Peyer's patch (tissue), 4 donors: Measurements from ENCODE around the gene EPB41L4A. TPM values are rescaled to one million over a fixed set of nuclear protein-coding genes. Genes with fewer than 3 reads are reported as not detected.

ENCODE experiments used
- DNase-seq, 3 donors: peaks; one replicate each; pipeline ENCODE4 v3.0.0-alpha.2; 2017 to 2019
- H3K27ac ChIP-seq, 4 donors: fragments of 200-600 bp; sonication (generic); one replicate each; pipeline ENCODE4 v1.5.1; 2016 to 2019
- H3K27me3 ChIP-seq, 2 donors: fragments of 200-600 bp; sonication (generic); one replicate each; pipeline ENCODE4 v1.5.1; 2019
- H3K36me3 ChIP-seq, 3 donors: fragments of 200-600 bp; sonication (generic); one replicate each; pipeline ENCODE4 v1.5.1; 2016 to 2019
- H3K4me1 ChIP-seq, 4 donors: fragments of 200-600 bp; sonication (generic); one replicate each; pipeline ENCODE4 v1.5.1; 2016 to 2019
- H3K4me3 ChIP-seq, 4 donors: fragments of 200-600 bp; sonication (generic); 1 replicate in 3 of 4; 2 replicates in 1 of 4; pipeline ENCODE4 v1.5.1; 2016 to 2019; ENCODE audit warnings: mild to moderate bottlenecking in 1 of 4
- H3K9me3 ChIP-seq, 4 donors: fragments of 200-600 bp; sonication (generic); one replicate each; pipeline ENCODE4 v1.5.1; 2016 to 2019; ENCODE audit warnings: mild to moderate bottlenecking in 1 of 4
- CTCF ChIP-seq, 6 experiments: fragments of 450-650 bp in 4 of 6; fragments of 200-600 bp in 2 of 6; sonication (generic) in 1 of 6; IDR thresholded peaks; one replicate each; pipeline ENCODE4 v1.5.1; 2017 to 2019; ENCODE audit warnings: antibody characterized with exemption in 6 of 6, mild to moderate bottlenecking in 3 of 6, moderate library complexity in 1 of 6
- POLR2A ChIP-seq, 2 donors: fragments of 450-650 bp; IDR thresholded peaks; one replicate each; pipeline ENCODE4 v1.5.1; 2017; ENCODE audit warnings: antibody characterized with exemption in 2 of 2, mild to moderate bottlenecking in 2 of 2, moderate library complexity in 2 of 2
- total RNA-seq, 4 donors: library from RNA; depleted of rRNA; stranded (reverse); fragments of >200 nt; gene quantifications; one replicate each; pipeline ENCODE4 v1.1.0, GENCODE V29; 2016

The EPB41L4A gene
- total RNA-seq, 4 donors from 2014 or later, result 3.3 to 28.9 (median 9.0) TPM

- H3K9me3 ChIP-seq, result no peaks in the 10 kb centered on the region
- H3K4me1 ChIP-seq, result no peaks in the 10 kb centered on the region
- no peak for TF ChIP-seq POLR2A (IDR thresholded peaks at IDR 0.05)
- TF ChIP-seq CTCF (IDR thresholded peaks at IDR 0.05), result no peak
- DNase-seq, result no peak
- no peaks in the 10 kb centered on the region for H3K27me3 ChIP-seq
- H3K4me3 ChIP-seq, result no peak overlapping the region
- no peaks in the 10 kb centered on the region for H3K36me3 ChIP-seq
- no peak overlapping the region for H3K27ac ChIP-seq
Observed at GRCh38 chr5:112138526-112138925, 280.6 kb downstream of the EPB41L4A start.

- Histone ChIP-seq H3K27me3 (no peaks in the 10 kb centered on the region), H3K4me3 (no peak overlapping the region), H3K36me3 (no peaks in the 10 kb centered on the region), H3K9me3 (no peaks in the 10 kb centered on the region), H3K4me1 (no peaks in the 10 kb centered on the region), H3K27ac (no peak overlapping the region)
- DNase-seq, result no peak
- TF ChIP-seq CTCF (IDR thresholded peaks at IDR 0.05) (no peak), POLR2A (IDR thresholded peaks at IDR 0.05) (no peak)
Observed at GRCh38 chr5:112136773-112137172, 282.3 kb downstream of the EPB41L4A start.

- no peaks in the 10 kb centered on the region for H3K36me3 ChIP-seq
- TF ChIP-seq CTCF (IDR thresholded peaks at IDR 0.05), result no peak
- TF ChIP-seq POLR2A (IDR thresholded peaks at IDR 0.05), result no peak
- no peaks in the 10 kb centered on the region for H3K27me3 ChIP-seq
- no peak overlapping the region for H3K27ac ChIP-seq
- no peak for DNase-seq
- no peaks in the 10 kb centered on the region for H3K9me3 ChIP-seq
- H3K4me3 ChIP-seq, result no peak overlapping the region
- H3K4me1 ChIP-seq, result no peaks in the 10 kb centered on the region
Observed at GRCh38 chr5:112127861-112128260, 291.2 kb downstream of the EPB41L4A start.

GRCh38 chr5:112126982-112127381 lies 292.1 kb downstream of the EPB41L4A start:
- TF ChIP-seq POLR2A (IDR thresholded peaks at IDR 0.05) (no peak), CTCF (IDR thresholded peaks at IDR 0.05) (no peak)
- H3K9me3 ChIP-seq, result no peaks in the 10 kb centered on the region
- H3K4me1 ChIP-seq, result no peaks in the 10 kb centered on the region
- DNase-seq, result no peak
- H3K27ac ChIP-seq, result no peak overlapping the region
- H3K36me3 ChIP-seq, result no peaks in the 10 kb centered on the region
- H3K27me3 ChIP-seq, result no peaks in the 10 kb centered on the region
- H3K4me3 ChIP-seq, result no peak overlapping the region

- no peak for TF ChIP-seq CTCF (IDR thresholded peaks at IDR 0.05)
- TF ChIP-seq POLR2A (IDR thresholded peaks at IDR 0.05), result no peak
Observed at GRCh38 chr5:112125903-112126302, 293.2 kb downstream of the EPB41L4A start.

GRCh38 chr5:112124788-112125187 lies 294.3 kb downstream of the EPB41L4A start:
- TF ChIP-seq CTCF (IDR thresholded peaks at IDR 0.05) (no peak), POLR2A (IDR thresholded peaks at IDR 0.05) (no peak)
- Histone ChIP-seq H3K9me3 (no peaks in the 10 kb centered on the region), H3K36me3 (no peaks in the 10 kb centered on the region), H3K27me3 (no peaks in the 10 kb centered on the region), H3K27ac (no peak overlapping the region), H3K4me3 (no peak overlapping the region), H3K4me1 (no peaks in the 10 kb centered on the region)
- no peak for DNase-seq

More at GRCh38 chr5:112125903-112126302, 293.2 kb downstream of the EPB41L4A start:
- no peaks in the 10 kb centered on the region for H3K27me3 ChIP-seq
- no peak for DNase-seq
- no peak overlapping the region for H3K4me3 ChIP-seq
- no peaks in the 10 kb centered on the region for H3K9me3 ChIP-seq
- no peak overlapping the region for H3K27ac ChIP-seq
- H3K4me1 ChIP-seq, result no peaks in the 10 kb centered on the region
- H3K36me3 ChIP-seq, result no peaks in the 10 kb centered on the region
